H1 (cell line): Measurements from ENCODE around the gene PLEKHS1. TPM values are rescaled to one million over a fixed set of nuclear protein-coding genes. Genes with fewer than 3 reads are reported as not detected.

Experiments
- GABPA ChIP-seq: IDR thresholded peaks from 2 replicates; pipeline ENCODE4 v1.6.1; 2011; ENCODE audit warnings: mild to moderate bottlenecking, low read length, moderate library complexity, borderline replicate concordance; ENCODE audit not compliant: insufficient read depth
- NANOG ChIP-seq: IDR thresholded peaks from 2 replicates; pipeline ENCODE4 v1.6.1; 2011; ENCODE audit warnings: low read length, low read depth, mild to moderate bottlenecking, inconsistent platforms; ENCODE audit not compliant: insufficient read depth, poor library complexity, severe bottlenecking
- SAP30 ChIP-seq: fragments of 300-600 bp; sonication (generic); IDR thresholded peaks from 2 replicates; pipeline ENCODE4 v1.7.1; 2012; ENCODE audit warnings: low read length, moderate library complexity, mild to moderate bottlenecking, inconsistent platforms; ENCODE audit not compliant: insufficient read depth, insufficient replicate concordance
- SIN3A ChIP-seq, 2 experiments: IDR thresholded peaks in 1 of 2; conservative IDR thresholded peaks in 1 of 2; 2 replicates each; pipeline ENCODE4 v1.6.1; 2011 to 2012; ENCODE audit warnings: low read length in 2 of 2, improper control_type of control experiment in 1 of 2, low read depth in 1 of 2, mild to moderate bottlenecking in 1 of 2
- TAF7 ChIP-seq: optimal IDR thresholded peaks from 2 replicates; pipeline ENCODE3; 2011; ENCODE audit warnings: low read depth, mild to moderate bottlenecking, inconsistent platforms, low read length, moderate library complexity, borderline replicate concordance
- polyA plus RNA-seq, 7 experiments: library from polyadenylated mRNA; depleted of rRNA in 3 of 7; stranded (reverse) in 5 of 7; unstranded in 2 of 7; fragments of >200 nt in 5 of 7; fragments of 200-250 nt in 2 of 7; gene quantifications; 1 replicate in 5 of 7; 2 replicates in 1 of 7; 4 replicates in 1 of 7; pipeline versions ENCODE4 v1.2.1 to v1.2.3, GENCODE V29; 2011 to 2013; ENCODE audit warnings: missing spikeins in 2 of 7, mixed read lengths in 2 of 7
- total RNA-seq: library from RNA; stranded (reverse); fragmentation: NEBNext Ultra II Directional; extraction: Animal tissue kit (Norgen Biotek cat#: 25700); gene quantifications from 2 replicates; pipeline ENCODE4 v1.2.1, GENCODE V29; 2021
- TF ChIP-seq, protein P1 (sequence below): IDR thresholded peaks from 2 replicates; pipeline ENCODE4 v1.6.1; 2011; ENCODE audit warnings: low read length, improper control_type of control experiment

Gene PLEKHS1
- total and polyA plus RNA-seq, 2 of the 8 experiments (the other 6 are each of a cell fraction or from before 2014, with no cell fraction given) = not detected

DNA sequence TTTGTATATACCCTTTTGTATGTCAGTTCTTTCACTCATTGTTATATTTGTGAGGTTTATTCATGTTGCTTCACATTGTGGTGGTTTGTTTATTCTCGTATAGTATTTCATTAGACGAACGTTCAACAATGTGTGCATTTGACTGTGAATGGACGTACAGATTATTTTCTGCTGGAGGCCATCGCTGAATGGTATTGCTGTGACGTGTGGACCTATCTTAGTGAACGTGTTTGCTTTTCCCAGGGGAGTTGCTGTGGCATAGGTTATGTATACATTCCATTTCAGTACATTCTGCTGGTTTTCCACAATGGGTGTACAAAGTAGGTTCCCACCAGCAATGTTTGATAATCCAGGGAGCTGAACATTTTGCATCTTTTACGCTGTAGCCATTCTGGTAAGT is 31.1 kb upstream of the PLEKHS1 start (continued):
- TF ChIP-seq TAF7 (no peak), SAP30 (no peak), SIN3A (conservative IDR thresholded peaks at IDR 0.05 in 1 of 2, IDR thresholded peaks at IDR 0.05 in 1 of 2; ENCODE audit: low read depth in 1 of 2, low read length in 2 of 2) (no peak), NANOG (no peak), GABPA (no peak)
- TF ChIP-seq, protein P1, sequence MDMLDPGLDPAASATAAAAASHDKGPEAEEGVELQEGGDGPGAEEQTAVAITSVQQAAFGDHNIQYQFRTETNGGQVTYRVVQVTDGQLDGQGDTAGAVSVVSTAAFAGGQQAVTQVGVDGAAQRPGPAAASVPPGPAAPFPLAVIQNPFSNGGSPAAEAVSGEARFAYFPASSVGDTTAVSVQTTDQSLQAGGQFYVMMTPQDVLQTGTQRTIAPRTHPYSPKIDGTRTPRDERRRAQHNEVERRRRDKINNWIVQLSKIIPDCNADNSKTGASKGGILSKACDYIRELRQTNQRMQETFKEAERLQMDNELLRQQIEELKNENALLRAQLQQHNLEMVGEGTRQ = no peak
- TF ChIP-seq, all 59 proteins: peak for 0
